ENCODE data around the gene C6orf136. TPM values are rescaled to one million over a fixed set of nuclear protein-coding genes. Genes with fewer than 3 reads are reported as not detected.
"Not testable (repeated sequence)": the region's sequence is repeated elsewhere in the genome, so short reads cannot be mapped to it uniquely, and the experiment has no call there.

Gene C6orf136, protein sequence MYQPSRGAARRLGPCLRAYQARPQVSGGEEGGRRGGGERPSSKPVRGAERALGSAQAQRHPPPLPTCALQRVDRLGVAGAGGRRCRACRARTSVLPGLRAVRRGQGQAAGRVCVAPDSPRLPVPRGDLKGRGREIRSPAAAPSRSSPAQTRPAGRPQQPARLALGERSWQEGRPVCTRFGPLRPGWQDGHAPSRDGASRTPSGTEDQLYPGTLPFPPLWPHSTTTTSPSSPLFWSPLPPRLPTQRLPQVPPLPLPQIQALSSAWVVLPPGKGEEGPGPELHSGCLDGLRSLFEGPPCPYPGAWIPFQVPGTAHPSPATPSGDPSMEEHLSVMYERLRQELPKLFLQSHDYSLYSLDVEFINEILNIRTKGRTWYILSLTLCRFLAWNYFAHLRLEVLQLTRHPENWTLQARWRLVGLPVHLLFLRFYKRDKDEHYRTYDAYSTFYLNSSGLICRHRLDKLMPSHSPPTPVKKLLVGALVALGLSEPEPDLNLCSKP
- total RNA-seq: 10 to 100 TPM; 23.7 to 38.0 (median 32.1) TPM
- 10 to 100 TPM; 12.3 to 22.5 TPM for polyA plus RNA-seq
- total RNA-seq: 12.1 reads per million, percentile 40 among the genes with 10 or more reads in this experiment

GRCh38 chr6:30646450-30647241 lies at the start of gene C6orf136:
Gene C6orf136 (plus strand): TSS chr6:30647133. CDS start chr6:30647232, 99 bp downstream.
- Mint-ChIP-seq H3K27ac (peak within 1 kb of the TSS; percentile 79 to 93 (median 91)), H3K36me3 (peaks cover 0 to 8% (median 7%) of the 10 kb centered on the region in 5 donors), H3K27me3 (no peaks in the 10 kb centered on the region), H3K4me1 (peaks cover 24 to 38% (median 32%) of the 10 kb centered on the region in 7 donors), H3K4me3 (peak within 1 kb of the TSS; percentile 82 to 93 (median 88)), H3K9me3 (no peaks in the 10 kb centered on the region)
- peak within 1 kb of the TSS; percentile 93 for H3K4me3 ChIP-seq (ENCODE audit: low read length)
- CTCF ChIA-PET: no interaction called here
- no peaks in the 10 kb centered on the region for H3K27me3 ChIP-seq (ENCODE audit: control insufficient read depth in 2 of 2, insufficient read depth in 2 of 2, low read length in 2 of 2)
- H3K27ac ChIP-seq (ENCODE audit: low read depth, low read length): peak within 1 kb of the TSS; percentile 91
- POLR2A ChIA-PET: interaction anchor here (0.6 to 3.8 kb wide), 8 partner anchors 9 to 104 kb away, joined by 3 to 22 read pairs (median 4); partner anchors contain the start of genes MRPS18B and PPP1R10
- ATAC-seq: peak; percentile 90
- DNase-seq: peak in 8 of 9 donors; percentile 77 to 94 (median 92)
- H3K4me1 ChIP-seq (ENCODE audit: control insufficient read depth in 2 of 2, insufficient read depth in 2 of 2, low read length in 2 of 2): peaks cover 11 to 17% of the 10 kb centered on the region in 2 donors
- intact Hi-C loops (cut with micrococcal nuclease): loop anchor here (1.0 to 5.0 kb wide), 9 partner anchors 20 to 511 kb away; partner anchors contain the start of genes ABCF1 (in 2 of the 2), ATAT1 (in 2 of the 2), DHX16 (in 2 of the 2) and MDC1 (in 2 of the 2)
- H3K36me3 ChIP-seq (ENCODE audit: control insufficient read depth in 2 of 3, insufficient read depth in 3 of 3, low read length in 3 of 3): peaks cover 0 to 26% (median 5%) of the 10 kb centered on the region in 3 experiments
- no peaks in the 10 kb centered on the region for H3K9me3 ChIP-seq (ENCODE audit: control insufficient read depth in 2 of 3, low read length in 3 of 3)

DNA sequence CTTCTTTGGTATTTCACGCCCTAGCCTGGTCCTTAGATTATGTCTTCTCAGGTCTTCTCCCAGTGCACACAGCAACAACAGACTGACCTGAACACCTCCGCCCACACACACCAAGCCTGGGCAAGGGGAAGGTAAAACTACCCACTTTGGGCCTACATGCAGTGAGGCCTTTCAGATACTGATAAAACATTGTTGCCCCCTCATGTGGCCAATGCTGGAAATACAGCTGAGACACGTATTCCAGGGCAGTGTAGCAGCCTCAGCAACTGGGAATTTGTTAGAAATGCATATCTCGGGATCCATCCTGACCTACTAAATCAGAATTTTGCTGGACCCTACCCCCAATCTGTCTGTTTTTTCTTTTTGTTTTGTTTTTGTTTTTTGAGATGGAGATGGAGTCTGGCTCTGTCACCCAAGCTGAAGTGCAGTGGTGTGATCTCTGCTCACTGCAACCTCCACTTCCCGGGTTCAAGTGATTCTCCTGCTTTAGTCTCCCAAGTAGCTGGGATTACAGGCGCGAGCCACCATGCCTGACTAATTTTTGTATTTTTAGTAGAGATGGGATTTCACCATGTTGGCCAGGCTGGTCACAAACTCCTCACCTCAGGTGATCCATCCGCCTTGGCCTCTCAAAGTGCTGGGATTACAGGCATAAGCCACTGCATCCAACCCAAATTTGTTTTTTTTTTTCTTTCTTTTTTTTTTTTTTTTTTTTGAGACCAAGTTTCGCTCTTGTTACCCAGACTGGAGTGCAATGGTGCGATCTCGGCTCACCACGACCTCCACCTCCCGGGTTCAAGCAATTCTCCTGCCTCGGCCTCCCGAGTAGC lies 49.4 kb upstream of the C6orf136 start:
- POLR2A ChIA-PET: interaction anchor here (0.5 to 11.1 kb wide), 22 partner anchors 9 to 767 kb away, joined by 3 to 189 read pairs (median 4); partner anchors contain the start of genes MRPS18B and PRR3
- Mint-ChIP-seq H3K36me3 (peaks cover 2 to 17% (median 6%) of the 10 kb centered on the region in 5 donors), H3K4me1 (peaks cover 8 to 25% (median 16%) of the 10 kb centered on the region in 7 donors), H3K27ac (peak overlapping the region in 8 of 9 donors; percentile 19 to 85 (median 54))
- CTCF ChIA-PET: interaction anchor here (0.6 to 10.4 kb wide), 26 partner anchors 9 to 483 kb away, joined by 3 to 128 read pairs (median 4); partner anchors contain the start of genes ABCF1, MDC1 and PRR3
- not testable (repeated sequence) for H3K27ac ChIP-seq (ENCODE audit: low read depth, low read length); H3K27me3 Mint-ChIP-seq; H3K9me3 ChIP-seq (ENCODE audit: control insufficient read depth in 2 of 3, low read length in 3 of 3); H3K4me3 Mint-ChIP-seq; H3K4me1 ChIP-seq (ENCODE audit: control insufficient read depth in 2 of 2, insufficient read depth in 2 of 2, low read length in 2 of 2); H3K27me3 ChIP-seq (ENCODE audit: control insufficient read depth in 2 of 2, insufficient read depth in 2 of 2, low read length in 2 of 2); H3K9me3 Mint-ChIP-seq; H3K4me3 ChIP-seq (ENCODE audit: low read length)
- ATAC-seq: peak; percentile 92
- DNase-seq: peak; percentile 57 to 82 (median 73)
- peaks cover 3 to 44% (median 5%) of the 10 kb centered on the region in 3 experiments for H3K36me3 ChIP-seq (ENCODE audit: control insufficient read depth in 2 of 3, insufficient read depth in 3 of 3, low read length in 3 of 3)
- intact Hi-C loops (cut with micrococcal nuclease): loop anchor here (1.0 kb wide), 4 partner anchors 56 to 144 kb away; no protein-coding TSS in a partner anchor

DNA sequence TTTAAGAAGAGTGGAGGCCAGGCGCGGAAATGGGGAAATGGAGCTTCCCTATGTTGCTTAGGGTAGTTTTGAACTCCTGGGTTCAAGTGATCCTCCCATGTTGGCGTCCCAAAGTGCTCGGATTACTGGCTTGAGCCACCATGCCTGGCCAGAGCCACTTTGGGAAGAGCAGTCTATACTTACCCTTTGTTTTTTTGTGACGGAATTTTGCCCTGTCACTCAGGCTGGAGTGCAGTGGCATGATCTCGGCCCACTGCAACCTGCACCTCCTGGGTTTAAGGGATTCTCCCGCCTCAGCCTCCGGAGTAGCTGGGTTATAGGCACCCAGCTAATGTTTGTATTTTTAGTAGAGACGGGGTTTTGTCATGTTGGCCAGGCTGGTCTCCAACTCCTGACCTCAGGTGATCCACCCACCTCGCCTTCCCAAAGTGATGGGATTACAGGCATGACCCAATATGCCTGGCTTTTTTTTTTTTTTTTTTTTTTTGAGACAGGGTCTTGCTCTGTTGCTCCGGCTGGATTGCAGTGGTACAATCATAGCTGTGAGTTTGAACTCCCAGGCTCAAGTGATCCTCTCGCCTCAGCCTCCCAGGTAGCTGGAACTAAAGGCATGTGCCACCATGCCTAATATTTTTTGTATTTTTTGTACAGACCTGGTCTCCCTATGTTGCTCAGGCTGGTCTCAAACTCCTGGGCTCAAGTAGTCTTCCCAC lies 47.9 kb upstream of the C6orf136 start:
- DNase-seq (no peak), ATAC-seq (no peak)
- Mint-ChIP-seq H3K9me3 (no peaks in the 10 kb centered on the region), H3K27me3 (no peaks in the 10 kb centered on the region), H3K4me3 (no peak overlapping the region), H3K4me1 (peaks cover 16 to 38% (median 24%) of the 10 kb centered on the region in 7 donors), H3K36me3 (peaks cover 15 to 31% (median 18%) of the 10 kb centered on the region in 5 donors), H3K27ac (peak overlapping the region in 6 of 9 donors; percentile 33 to 78 (median 53))
- POLR2A ChIA-PET: interaction anchor here (0.7 to 11.1 kb wide), 12 partner anchors 9 to 1995 kb away, joined by 3 to 189 read pairs (median 4); partner anchors contain the start of gene MRPS18B
- peaks cover 3 to 5% of the 10 kb centered on the region in 2 donors for H3K4me1 ChIP-seq (ENCODE audit: control insufficient read depth in 2 of 2, insufficient read depth in 2 of 2, low read length in 2 of 2)
- intact Hi-C loops (cut with micrococcal nuclease): no loop called here
- H3K27me3 ChIP-seq (ENCODE audit: control insufficient read depth in 2 of 2, insufficient read depth in 2 of 2, low read length in 2 of 2): no peaks in the 10 kb centered on the region
- peak overlapping the region; percentile 39 for H3K27ac ChIP-seq (ENCODE audit: low read depth, low read length)
- H3K9me3 ChIP-seq (ENCODE audit: control insufficient read depth in 2 of 3, low read length in 3 of 3): no peaks in the 10 kb centered on the region
- H3K4me3 ChIP-seq (ENCODE audit: low read length): no peak overlapping the region
- H3K36me3 ChIP-seq (ENCODE audit: control insufficient read depth in 2 of 3, insufficient read depth in 3 of 3, low read length in 3 of 3): peaks cover 19 to 50% (median 21%) of the 10 kb centered on the region in 3 experiments
- CTCF ChIA-PET: interaction anchor here (0.6 to 10.4 kb wide), 12 partner anchors 11 to 387 kb away, joined by 3 to 128 read pairs (median 4); partner anchors contain the start of gene MDC1

DNA sequence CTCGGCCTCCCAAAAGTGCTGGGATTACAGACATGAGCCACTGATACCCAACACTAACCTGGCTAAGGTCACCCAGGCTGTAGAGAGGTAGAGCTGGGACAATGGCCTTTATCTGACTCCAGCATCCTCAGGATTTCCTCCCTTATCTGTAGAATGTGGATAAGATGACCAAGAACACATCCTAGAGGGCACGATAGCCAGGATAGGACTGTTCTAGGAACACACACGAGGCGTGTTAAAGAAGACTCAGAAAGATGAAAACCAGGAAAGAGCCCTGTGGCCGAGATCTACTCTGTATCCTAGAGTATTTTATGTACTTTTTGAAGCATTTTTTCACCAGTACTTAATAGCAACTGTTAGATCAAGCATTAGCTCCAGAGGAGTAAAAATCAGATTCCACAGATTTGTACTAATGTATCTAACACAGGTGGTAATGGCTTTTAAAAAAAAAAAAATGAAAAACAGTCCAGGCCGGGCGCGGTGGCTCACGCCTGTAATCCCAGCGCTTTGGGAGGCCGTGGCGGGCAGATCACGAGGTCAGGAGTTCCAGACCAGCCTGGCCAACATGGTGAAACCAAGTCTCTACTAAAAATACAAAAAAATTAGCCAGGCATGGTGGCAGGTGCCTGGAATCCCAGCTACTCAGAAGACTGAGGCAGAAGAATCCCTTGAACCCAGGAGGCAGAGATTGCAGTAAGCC lies 47.2 kb upstream of the C6orf136 start:
- ChIA-PET CTCF (interaction anchor here (1.0 to 10.4 kb wide), 6 partner anchors 11 to 116 kb away, joined by 3 to 128 read pairs (median 8); no protein-coding TSS in a partner anchor), POLR2A (interaction anchor here (0.6 to 11.1 kb wide), 12 partner anchors 9 to 136 kb away, joined by 3 to 189 read pairs (median 4); partner anchors contain the start of gene MRPS18B)
- peaks cover 3 to 5% of the 10 kb centered on the region in 2 donors for H3K4me1 ChIP-seq (ENCODE audit: control insufficient read depth in 2 of 2, insufficient read depth in 2 of 2, low read length in 2 of 2)
- no peaks in the 10 kb centered on the region for H3K9me3 ChIP-seq (ENCODE audit: control insufficient read depth in 2 of 3, low read length in 3 of 3)
- no peak for ATAC-seq
- H3K27ac ChIP-seq (ENCODE audit: low read depth, low read length): peak overlapping the region; percentile 39
- Mint-ChIP-seq H3K27me3 (no peaks in the 10 kb centered on the region), H3K4me3 (no peak overlapping the region), H3K27ac (peak overlapping the region in 7 of 9 donors; percentile 17 to 79 (median 58)), H3K9me3 (no peaks in the 10 kb centered on the region), H3K4me1 (peaks cover 16 to 38% (median 26%) of the 10 kb centered on the region in 7 donors), H3K36me3 (peaks cover 18 to 35% (median 26%) of the 10 kb centered on the region in 5 donors)
- H3K27me3 ChIP-seq (ENCODE audit: control insufficient read depth in 2 of 2, insufficient read depth in 2 of 2, low read length in 2 of 2): no peaks in the 10 kb centered on the region
- DNase-seq: no peak
- peaks cover 26 to 50% (median 28%) of the 10 kb centered on the region in 3 experiments for H3K36me3 ChIP-seq (ENCODE audit: control insufficient read depth in 2 of 3, insufficient read depth in 3 of 3, low read length in 3 of 3)
- intact Hi-C loops (cut with micrococcal nuclease): loop anchor here in 1 of 2 donors (2.0 kb wide), 1 partner anchor 15 kb away; no protein-coding TSS in a partner anchor
- no peak overlapping the region for H3K4me3 ChIP-seq (ENCODE audit: low read length)

Measured in naive thymus-derived CD4-positive, alpha-beta T cell (primary cell).